ENCODE measurements around the gene MYRIP. TPM values are rescaled to one million over a fixed set of nuclear protein-coding genes. Genes with fewer than 3 reads are reported as not detected.
"Not testable (repeated sequence)": the region's sequence is repeated elsewhere in the genome, so short reads cannot be mapped to it uniquely, and the experiment has no call there.

Gene MYRIP
- total and polyA plus RNA-seq, 12 donors, result 0.45 to 2.7 (median 1.3) TPM

GRCh38 chr3:40078590-40078989, 269.2 kb downstream of the MYRIP start:
- 70 to 78% methylated on average over 3 of the region's 3 CpGs for WGBS, 2 donors
- DNase-seq (no peak), ATAC-seq (no peak)
- Histone ChIP-seq H3K4me1 (no peaks in the 10 kb centered on the region), H3K9me3 (peaks cover 0 to 10% (median 0%) of the 10 kb centered on the region in 11 donors), H3K27ac (no peak overlapping the region), H3K27me3 (no peaks in the 10 kb centered on the region), H3K36me3 (no peaks in the 10 kb centered on the region), H3K4me3 (no peak overlapping the region)
- TF ChIP-seq, protein P1, sequence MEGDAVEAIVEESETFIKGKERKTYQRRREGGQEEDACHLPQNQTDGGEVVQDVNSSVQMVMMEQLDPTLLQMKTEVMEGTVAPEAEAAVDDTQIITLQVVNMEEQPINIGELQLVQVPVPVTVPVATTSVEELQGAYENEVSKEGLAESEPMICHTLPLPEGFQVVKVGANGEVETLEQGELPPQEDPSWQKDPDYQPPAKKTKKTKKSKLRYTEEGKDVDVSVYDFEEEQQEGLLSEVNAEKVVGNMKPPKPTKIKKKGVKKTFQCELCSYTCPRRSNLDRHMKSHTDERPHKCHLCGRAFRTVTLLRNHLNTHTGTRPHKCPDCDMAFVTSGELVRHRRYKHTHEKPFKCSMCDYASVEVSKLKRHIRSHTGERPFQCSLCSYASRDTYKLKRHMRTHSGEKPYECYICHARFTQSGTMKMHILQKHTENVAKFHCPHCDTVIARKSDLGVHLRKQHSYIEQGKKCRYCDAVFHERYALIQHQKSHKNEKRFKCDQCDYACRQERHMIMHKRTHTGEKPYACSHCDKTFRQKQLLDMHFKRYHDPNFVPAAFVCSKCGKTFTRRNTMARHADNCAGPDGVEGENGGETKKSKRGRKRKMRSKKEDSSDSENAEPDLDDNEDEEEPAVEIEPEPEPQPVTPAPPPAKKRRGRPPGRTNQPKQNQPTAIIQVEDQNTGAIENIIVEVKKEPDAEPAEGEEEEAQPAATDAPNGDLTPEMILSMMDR (IDR thresholded peaks at IDR 0.05), result no peak
- intact Hi-C loops (cut with DNase I), result no loop called here

DNA sequence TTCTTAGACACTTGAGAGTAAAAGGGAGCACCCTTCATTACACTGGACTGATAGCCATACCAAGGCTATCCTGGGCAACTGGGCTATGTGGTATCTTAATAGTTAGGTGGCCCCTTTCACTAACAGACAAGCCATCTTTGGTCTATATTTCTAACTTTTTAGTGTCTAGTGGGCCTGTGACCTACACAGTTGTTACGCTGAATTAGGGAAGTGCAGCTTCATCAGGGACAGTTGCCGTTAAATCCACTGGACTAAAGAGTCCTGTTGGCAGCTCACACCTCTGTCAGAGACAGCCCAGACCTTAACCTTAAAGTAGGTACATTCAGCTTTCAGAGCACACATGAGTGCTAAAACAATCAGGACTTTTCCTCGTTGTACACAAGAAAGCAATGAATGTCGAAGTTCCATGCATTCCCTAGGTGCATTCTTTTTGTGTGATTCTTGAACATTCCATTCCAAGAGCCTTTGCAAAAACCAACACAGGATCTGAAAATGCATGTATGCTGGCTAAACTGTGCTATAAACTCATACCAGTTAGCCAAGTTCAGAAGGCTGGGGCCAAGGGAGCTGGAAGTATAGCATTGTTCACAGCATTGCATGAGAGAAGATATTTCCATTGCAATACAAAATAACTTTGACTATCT, 269.9 kb downstream of the MYRIP start:
- Histone ChIP-seq H3K27ac (no peak overlapping the region), H3K9me3 (peaks cover 0 to 10% (median 0%) of the 10 kb centered on the region in 11 donors), H3K4me3 (no peak overlapping the region), H3K4me1 (no peaks in the 10 kb centered on the region), H3K36me3 (no peaks in the 10 kb centered on the region), H3K27me3 (no peaks in the 10 kb centered on the region)
- no peak for DNase-seq
- ATAC-seq, result no peak
- WGBS, 2 donors, result 64 to 69% methylated on average over 4 of the region's 4 CpGs
- TF ChIP-seq, protein P1 (IDR thresholded peaks at IDR 0.05), result no peak
- intact Hi-C loops (cut with DNase I), result no loop called here

DNA sequence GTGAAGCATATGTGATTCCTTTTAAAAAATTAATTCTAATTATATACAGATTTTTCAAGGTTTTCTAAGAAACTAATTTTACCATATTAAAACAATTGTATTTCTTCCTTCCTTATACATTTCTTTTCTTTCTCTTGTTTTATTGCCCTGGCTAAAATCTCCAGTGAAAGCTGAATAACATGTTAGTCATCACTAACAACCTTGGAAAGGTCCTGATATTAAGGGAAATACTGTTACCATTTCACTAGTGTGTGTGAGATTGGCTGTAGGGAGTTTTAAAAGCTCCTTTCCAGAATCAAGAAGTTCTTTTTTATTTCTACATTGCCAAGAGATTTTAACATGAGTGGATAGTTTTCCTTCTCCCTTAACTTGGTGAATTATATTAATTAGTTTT, 270.4 kb downstream of the MYRIP start:
- intact Hi-C loops (cut with DNase I), result no loop called here
- DNase-seq (no peak), ATAC-seq (no peak)
- Histone ChIP-seq H3K27me3 (no peaks in the 10 kb centered on the region), H3K36me3 (no peaks in the 10 kb centered on the region), H3K27ac (no peak overlapping the region), H3K9me3 (peaks cover 0 to 10% (median 0%) of the 10 kb centered on the region in 11 donors), H3K4me1 (no peaks in the 10 kb centered on the region), H3K4me3 (no peak overlapping the region)
- TF ChIP-seq, protein P1 (IDR thresholded peaks at IDR 0.05), result no peak

DNA sequence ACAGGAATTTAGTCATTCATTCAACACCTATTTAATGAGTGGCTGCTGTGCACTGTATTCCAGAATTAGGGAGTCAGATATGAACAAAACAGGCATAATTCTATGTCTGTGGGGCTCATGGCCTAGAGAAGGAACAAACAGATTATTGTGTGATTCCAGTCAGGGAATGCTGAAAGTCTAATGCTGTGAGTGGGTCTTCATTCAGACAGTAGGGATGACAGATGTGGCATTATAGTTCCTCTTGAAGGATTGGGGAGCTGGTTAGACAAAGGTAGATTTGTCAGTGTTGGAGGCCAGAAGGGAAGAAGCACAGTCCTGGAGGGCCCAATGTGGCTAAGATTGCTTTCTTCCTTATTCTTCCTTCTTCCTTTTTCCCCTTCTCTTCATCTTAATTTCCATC, 273.7 kb downstream of the MYRIP start:
- H3K4me1 ChIP-seq, result no peaks in the 10 kb centered on the region
- peaks cover 0 to 4% (median 0%) of the 10 kb centered on the region in 7 donors for H3K27me3 ChIP-seq
- TF ChIP-seq, protein P1 (IDR thresholded peaks at IDR 0.05), result no peak
- H3K4me3 ChIP-seq, result no peak overlapping the region
- intact Hi-C loops (cut with DNase I), result no loop called here
- ATAC-seq (no peak), DNase-seq (no peak)
- H3K9me3 ChIP-seq, result peaks cover 0 to 10% (median 0%) of the 10 kb centered on the region in 11 donors
- no peak overlapping the region for H3K27ac ChIP-seq
- H3K36me3 ChIP-seq, result no peaks in the 10 kb centered on the region

DNA sequence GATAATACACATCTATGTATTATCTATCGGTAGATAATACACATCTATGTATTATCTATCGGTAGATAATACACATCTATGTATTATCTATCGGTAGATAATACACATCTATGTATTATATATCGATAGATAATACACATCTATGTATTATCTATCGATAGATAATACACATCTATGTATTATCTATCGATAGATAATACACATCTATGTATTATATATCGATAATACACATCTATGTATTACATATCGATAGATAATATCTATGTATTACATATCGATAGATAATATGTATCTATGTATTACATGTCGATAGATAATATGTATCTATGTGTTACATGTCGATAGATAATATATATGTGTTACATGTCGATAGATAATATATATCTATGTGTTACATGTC, 275.0 kb downstream of the MYRIP start:
- ATAC-seq; H3K4me3 ChIP-seq; DNase-seq; intact Hi-C loops (cut with DNase I); H3K4me1 ChIP-seq; H3K36me3 ChIP-seq; H3K27ac ChIP-seq; H3K27me3 ChIP-seq; H3K9me3 ChIP-seq: not testable (repeated sequence)
- 98% methylated on average over 10 to 12 of the region's 12 CpGs for WGBS, 2 donors

Data from heart right ventricle (tissue), 16 donors.